OCI-M2 (cell line): ENCODE results near the gene PRR15L.
A peak's percentile ranks its signal among the peaks of the same experiment; 100 is the strongest.
"Not testable (repeated sequence)": the region's sequence is repeated elsewhere in the genome, so short reads cannot be mapped to it uniquely, and the experiment has no call there.

Experiments
- DNase-seq: peaks from one replicate; lab custom pipeline; 2025; ENCODE audit not compliant: unreplicated experiment; lab: John Stamatoyannopoulos, UW

Gene PRR15L

GRCh38 chr17:47957591-47958490, at the start of gene PRR15L:
TSS of gene PRR15L (minus strand) at chr17:47957883. CDS start at chr17:47953234, 4,649 bp downstream.
- DNase-seq: no peak

- no peak for DNase-seq
Measured at GRCh38 chr17:48006936-48007709, 49.4 kb upstream of the PRR15L start.

- DNase-seq: no peak
Measured at GRCh38 chr17:48004983-48005382, 47.3 kb upstream of the PRR15L start.

GRCh38 chr17:48003417-48004151, 45.9 kb upstream of the PRR15L start:
- DNase-seq: no peak

GRCh38 chr17:48002916-48003416, 45.3 kb upstream of the PRR15L start:
- DNase-seq: no peak

GRCh38 chr17:48002266-48002915, 44.7 kb upstream of the PRR15L start:
- peak; percentile 36 for DNase-seq

GRCh38 chr17:48001657-48002056, 44.0 kb upstream of the PRR15L start:
- not testable (repeated sequence) for DNase-seq

- DNase-seq: no peak
Measured at GRCh38 chr17:48001197-48001596, 43.5 kb upstream of the PRR15L start.

GRCh38 chr17:47999582-47999981, 41.9 kb upstream of the PRR15L start:
- no peak for DNase-seq

GRCh38 chr17:47998044-47998443, 40.4 kb upstream of the PRR15L start:
- no peak for DNase-seq

GRCh38 chr17:47997586-47997985, 39.9 kb upstream of the PRR15L start:
- no peak for DNase-seq

GRCh38 chr17:47996201-47996600, 38.5 kb upstream of the PRR15L start:
- DNase-seq: no peak

GRCh38 chr17:47995241-47995935, 37.7 kb upstream of the PRR15L start:
- DNase-seq: no peak

- DNase-seq: no peak
Measured at GRCh38 chr17:47994724-47995123, 37.0 kb upstream of the PRR15L start.

- no peak for DNase-seq
Measured at GRCh38 chr17:47993964-47994363, 36.3 kb upstream of the PRR15L start.

- DNase-seq: no peak
Measured at GRCh38 chr17:47993031-47993564, 35.4 kb upstream of the PRR15L start.

- DNase-seq: no peak
Measured at GRCh38 chr17:47992216-47992615, 34.5 kb upstream of the PRR15L start.

- DNase-seq: no peak
Measured at GRCh38 chr17:47990962-47991731, 33.5 kb upstream of the PRR15L start.

GRCh38 chr17:47989700-47990099, 32.0 kb upstream of the PRR15L start:
- DNase-seq: no peak
